ENCODE results near the gene SNX30.
A peak's percentile ranks its signal among the peaks of the same experiment; 100 is the strongest.

Gene SNX30

DNA sequence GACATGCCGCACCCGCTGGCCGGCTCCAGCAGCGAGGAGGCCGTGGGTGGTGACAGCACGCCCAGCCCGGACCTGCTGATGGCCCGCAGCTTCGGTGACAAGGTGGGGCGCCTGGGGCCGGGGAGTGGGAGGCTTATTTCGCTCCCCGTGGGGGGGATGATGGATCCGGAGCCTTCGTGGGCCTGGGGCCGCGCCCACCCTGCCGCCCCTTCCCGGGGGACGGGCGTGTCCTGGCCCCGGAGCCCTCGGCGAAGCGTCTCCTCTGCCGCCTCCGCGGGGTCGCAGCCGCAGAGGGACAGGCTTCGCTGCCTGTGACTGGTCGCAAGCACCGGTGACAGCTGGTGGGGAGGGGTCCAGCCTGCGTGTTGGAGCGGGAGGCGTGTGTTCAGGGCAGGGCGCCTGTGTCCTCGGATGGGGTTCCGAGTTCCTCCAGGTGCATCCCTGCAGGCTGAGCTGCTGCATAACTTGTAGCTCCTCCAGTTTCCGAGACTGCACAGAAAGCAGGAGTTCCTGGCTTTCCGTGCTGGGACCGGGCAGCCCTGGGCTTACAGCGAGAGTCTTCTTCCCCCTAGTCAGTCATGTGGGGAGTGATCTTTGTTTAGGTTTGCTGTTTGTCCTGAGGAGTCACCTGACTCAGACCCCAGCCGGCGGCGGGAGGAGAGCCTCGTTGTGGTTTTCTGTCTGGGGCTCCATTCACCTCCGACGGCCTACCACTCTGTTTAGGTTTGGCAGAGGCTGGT lies 666 bp downstream of the SNX30 start:
- peak in 1 of 3 donors; percentile 7 for DNase-seq (ENCODE audit: low read depth in 3 of 3, low spot score in 1 of 3)

DNA sequence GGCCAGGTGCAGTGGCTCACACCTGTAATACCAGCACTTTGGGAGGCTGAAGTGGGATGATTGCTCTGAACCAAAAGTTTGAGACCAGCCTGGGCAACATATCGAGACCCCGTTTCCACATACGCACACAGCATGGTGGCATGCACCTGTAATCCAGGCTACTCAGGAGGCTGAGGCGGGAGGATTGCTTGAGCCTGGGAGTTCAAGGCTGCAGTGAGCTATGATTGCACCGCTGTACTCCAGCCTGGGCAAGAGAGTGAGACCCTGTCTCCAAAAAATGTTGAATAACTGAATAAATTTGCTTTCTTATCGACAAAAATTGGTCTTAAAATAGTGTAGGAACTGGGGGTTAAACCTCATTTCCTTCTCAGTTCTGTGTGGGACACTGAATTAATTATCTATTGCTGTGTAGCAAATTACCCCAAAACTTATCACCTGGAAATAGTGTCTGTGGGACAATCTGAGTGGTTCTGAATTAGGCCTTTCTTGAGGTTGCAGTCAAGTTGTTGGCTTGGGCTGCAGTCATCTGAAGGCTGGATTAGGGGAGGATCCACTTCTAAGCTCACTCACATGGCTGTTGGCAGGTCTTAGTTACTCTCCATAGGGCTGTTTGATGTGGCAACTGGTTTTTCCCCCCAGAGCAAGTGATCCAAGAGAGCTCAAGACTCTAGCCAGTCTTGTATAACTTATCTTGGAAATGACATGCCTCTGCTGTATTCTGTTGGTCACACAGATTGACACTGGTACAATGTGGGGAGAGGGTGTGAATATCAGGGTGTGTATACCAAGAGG lies 2.0 kb downstream of the SNX30 start:
- DNase-seq (ENCODE audit: low read depth in 3 of 3, low spot score in 1 of 3) = no peak

- DNase-seq (ENCODE audit: low read depth in 3 of 3, low spot score in 1 of 3) = no peak
Observed at GRCh38 chr9:112753725-112754124, 3.2 kb downstream of the SNX30 start.

GRCh38 chr9:112754578-112754977 lies 4.0 kb downstream of the SNX30 start:
- DNase-seq (ENCODE audit: low read depth in 3 of 3, low spot score in 1 of 3) = no peak

DNA sequence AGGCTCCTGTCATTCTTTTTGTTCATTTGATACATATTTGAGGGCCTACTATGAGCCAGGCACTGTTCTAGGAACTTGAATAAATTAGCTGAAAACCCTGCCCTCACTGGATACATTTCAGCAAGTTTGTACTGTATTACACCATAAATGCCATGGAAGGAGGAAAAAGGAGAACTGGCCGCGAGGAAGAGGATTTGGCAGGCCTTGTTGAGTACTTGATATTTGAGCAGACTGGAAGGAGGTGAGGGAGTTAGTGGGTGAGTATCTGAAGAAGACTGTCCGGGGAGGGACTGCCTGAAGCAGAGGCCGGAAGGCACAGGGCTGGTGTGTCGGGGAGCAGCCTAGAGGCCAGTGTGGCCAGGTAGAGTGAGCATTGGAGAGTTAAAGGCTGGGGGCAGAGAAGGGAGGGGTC lies 4.5 kb downstream of the SNX30 start:
- DNase-seq (ENCODE audit: low read depth in 3 of 3, low spot score in 1 of 3) = no peak

- no peak for DNase-seq (ENCODE audit: low read depth in 3 of 3, low spot score in 1 of 3)
Observed at GRCh38 chr9:112755675-112756074, 5.1 kb downstream of the SNX30 start.

- no peak for DNase-seq (ENCODE audit: low read depth in 3 of 3, low spot score in 1 of 3)
Observed at GRCh38 chr9:112757282-112757883, 6.8 kb downstream of the SNX30 start.

GRCh38 chr9:112757940-112758339 lies 7.4 kb downstream of the SNX30 start:
- no peak for DNase-seq (ENCODE audit: low read depth in 3 of 3, low spot score in 1 of 3)

DNA sequence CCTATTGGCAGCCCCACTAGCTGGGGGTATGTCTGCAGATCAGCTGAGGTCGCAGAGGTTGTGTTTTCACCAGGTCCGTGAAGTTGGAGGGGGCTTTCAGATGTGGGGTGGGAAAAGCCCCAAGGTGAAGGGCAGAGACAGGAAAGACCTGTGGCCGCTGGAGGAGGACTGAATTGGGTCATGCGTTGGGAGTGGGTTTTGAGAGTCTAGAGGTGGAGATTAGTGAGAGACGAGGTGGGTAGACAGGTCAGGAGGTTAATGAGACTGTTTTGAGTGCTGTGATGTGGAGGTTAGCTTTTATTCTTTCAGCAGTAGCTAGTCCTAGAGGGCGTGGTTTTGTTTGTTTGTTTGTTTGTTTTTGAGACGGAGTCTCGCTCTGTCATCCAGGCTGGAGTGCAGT lies 10.3 kb downstream of the SNX30 start:
- no peak for DNase-seq (ENCODE audit: low read depth in 3 of 3, low spot score in 1 of 3)

- DNase-seq (ENCODE audit: low read depth in 3 of 3, low spot score in 1 of 3) = no peak
Observed at GRCh38 chr9:112761912-112762655, 11.5 kb downstream of the SNX30 start.

DNA sequence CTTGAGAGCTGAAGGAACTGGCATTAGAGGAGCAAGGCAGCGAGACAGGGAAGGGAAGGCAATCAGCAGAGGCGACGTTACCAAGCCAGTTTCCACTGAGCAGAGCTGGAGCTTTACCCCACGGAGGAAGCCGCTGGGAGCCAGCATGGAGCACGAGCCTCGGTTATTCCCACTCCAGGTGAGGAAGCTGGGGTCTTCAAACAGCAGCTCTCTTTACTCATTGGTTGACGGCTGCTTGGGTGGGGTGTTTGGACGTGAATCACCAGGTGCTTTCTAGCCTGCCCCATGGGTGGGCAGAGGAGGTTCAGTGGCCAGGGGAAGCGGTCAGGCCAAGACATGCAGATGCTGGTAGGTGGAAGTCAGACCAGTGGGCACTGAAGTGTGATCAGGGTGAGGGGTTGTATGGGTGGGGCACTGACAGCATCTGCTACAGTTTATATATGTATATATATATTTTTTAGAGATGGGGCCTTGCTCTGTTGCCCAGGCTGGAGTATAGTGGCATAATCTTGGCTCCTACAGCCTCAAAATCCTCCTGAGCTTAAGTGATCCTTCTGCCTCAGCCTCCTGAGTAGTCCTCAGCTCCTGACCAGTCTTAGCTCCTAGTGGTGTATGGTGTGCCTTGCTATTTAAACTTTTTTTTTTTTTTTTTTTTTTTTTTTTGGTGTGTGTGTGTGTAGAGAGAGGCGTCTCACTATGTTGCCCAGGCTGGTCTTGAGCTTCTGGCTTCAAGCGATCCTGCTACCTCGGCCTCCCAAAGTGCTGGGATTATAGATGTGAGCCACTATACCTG lies 12.4 kb downstream of the SNX30 start:
- no peak for DNase-seq (ENCODE audit: low read depth in 3 of 3, low spot score in 1 of 3)

- DNase-seq (ENCODE audit: low read depth in 3 of 3, low spot score in 1 of 3) = no peak
Observed at GRCh38 chr9:112764344-112764743, 13.8 kb downstream of the SNX30 start.

GRCh38 chr9:112764837-112765236 lies 14.3 kb downstream of the SNX30 start:
- DNase-seq (ENCODE audit: low read depth in 3 of 3, low spot score in 1 of 3) = no peak

GRCh38 chr9:112765281-112765680 lies 14.7 kb downstream of the SNX30 start:
- DNase-seq (ENCODE audit: low read depth in 3 of 3, low spot score in 1 of 3) = no peak

DNA sequence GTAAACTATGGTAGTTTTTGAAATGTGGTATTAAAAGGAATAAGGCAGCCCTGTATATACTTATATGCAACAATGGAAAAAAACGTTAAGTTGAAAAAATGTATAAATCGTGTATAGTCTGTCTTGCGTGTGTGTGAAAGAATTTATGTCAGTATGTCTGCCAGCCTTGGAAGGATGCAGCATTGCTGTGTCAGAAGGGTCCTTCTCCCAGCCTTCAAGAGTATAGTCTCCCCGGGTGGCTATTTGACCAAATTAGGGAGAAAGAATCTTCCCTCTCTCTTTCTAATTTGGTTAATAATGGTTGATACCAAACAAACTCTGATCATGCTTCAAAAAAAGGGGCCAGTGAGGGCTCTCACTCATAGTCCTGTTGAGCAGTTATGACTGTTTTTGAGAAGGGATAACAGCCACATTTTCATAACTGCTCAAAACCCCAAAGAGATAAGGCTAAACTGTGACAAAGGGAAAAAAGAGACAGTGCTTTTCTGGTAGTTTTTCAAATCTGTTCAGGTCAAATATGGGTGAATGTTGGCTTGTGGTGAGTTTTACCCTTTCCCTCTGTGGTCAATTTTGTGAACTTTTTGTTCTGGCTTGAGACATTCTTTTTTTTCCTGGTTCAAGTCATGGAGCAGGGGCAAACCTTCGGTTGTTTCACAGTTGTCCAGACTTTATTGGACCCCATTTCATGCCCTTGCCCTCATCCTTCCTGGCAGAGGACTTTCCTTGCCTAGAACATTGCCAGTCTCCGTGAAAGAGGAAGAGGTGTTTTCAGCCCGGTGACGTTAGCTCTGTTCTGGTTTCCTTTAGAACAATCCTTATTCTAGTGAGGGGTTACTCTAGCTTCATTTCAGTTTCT lies 21.0 kb downstream of the SNX30 start:
- no peak for DNase-seq (ENCODE audit: low read depth in 3 of 3, low spot score in 1 of 3)

- no peak for DNase-seq (ENCODE audit: low read depth in 3 of 3, low spot score in 1 of 3)
Observed at GRCh38 chr9:112772215-112772509, 21.6 kb downstream of the SNX30 start.

- no peak for DNase-seq (ENCODE audit: low read depth in 3 of 3, low spot score in 1 of 3)
Observed at GRCh38 chr9:112772551-112772950, 22.0 kb downstream of the SNX30 start.

GRCh38 chr9:112774006-112774996 lies 23.7 kb downstream of the SNX30 start:
- DNase-seq (ENCODE audit: low read depth in 3 of 3, low spot score in 1 of 3) = no peak

- DNase-seq (ENCODE audit: low read depth in 3 of 3, low spot score in 1 of 3) = no peak
Observed at GRCh38 chr9:112777914-112778313, 27.4 kb downstream of the SNX30 start.

All from stimulated activated CD4-positive, alpha-beta T cell treated with anti-CD3 and anti-CD28 coated beads, TNF-alpha, amount 100 ng/mL, for 1 hour (primary cell).